Ramos (cell line): Measurements from ENCODE around the gene IGFALS.

Experiments
- in situ Hi-C: fragments of 300-500 bp; cut with MboI; formaldehyde crosslinking; loops from one replicate; pipeline ENCODE4 v1.14.3; 2022; ENCODE audit warnings: low sequenced_read_pairs; ENCODE audit not compliant: unreplicated experiment

Gene IGFALS

GRCh38 chr16:1793578-1794220 is at the start of gene IGFALS:
Gene IGFALS, minus strand, starts transcription at chr16:1793705. Its CDS starts 53 bp downstream, at chr16:1793652.
- in situ Hi-C loops = no loop called here

- in situ Hi-C loops = no loop called here
Measured at GRCh38 chr16:1839554-1839953, 46.0 kb upstream of the IGFALS start.

GRCh38 chr16:1834096-1834495 is 40.6 kb upstream of the IGFALS start:
- in situ Hi-C loops = no loop called here

- in situ Hi-C loops = no loop called here
Measured at GRCh38 chr16:1832838-1833454, 39.4 kb upstream of the IGFALS start.

GRCh38 chr16:1831186-1832075 is 37.9 kb upstream of the IGFALS start:
- in situ Hi-C loops = no loop called here

GRCh38 chr16:1830213-1830612 is 36.7 kb upstream of the IGFALS start:
- in situ Hi-C loops = no loop called here

GRCh38 chr16:1828645-1829410 is 35.3 kb upstream of the IGFALS start:
- in situ Hi-C loops = no loop called here

GRCh38 chr16:1826691-1827573 is 33.4 kb upstream of the IGFALS start, which contains the start of the genes FAHD1 and HAGH:
Gene FAHD1, plus strand, starts transcription at chr16:1827206. Its CDS starts 33 bp downstream, at chr16:1827239.
Gene HAGH, minus strand, starts transcription at chr16:1826825. Its CDS starts 38 bp downstream, at chr16:1826787.
- in situ Hi-C loops = no loop called here

- in situ Hi-C loops = no loop called here
Measured at GRCh38 chr16:1825864-1826690, 32.6 kb upstream of the IGFALS start.

GRCh38 chr16:1825381-1825863 is 31.9 kb upstream of the IGFALS start:
- in situ Hi-C loops = no loop called here

- in situ Hi-C loops = no loop called here
Measured at GRCh38 chr16:1823821-1824220, 30.3 kb upstream of the IGFALS start.

GRCh38 chr16:1822801-1823200 is 29.3 kb upstream of the IGFALS start:
- in situ Hi-C loops = no loop called here

- in situ Hi-C loops = no loop called here
Measured at GRCh38 chr16:1821861-1822611, 28.5 kb upstream of the IGFALS start.

GRCh38 chr16:1820946-1821290 is 27.4 kb upstream of the IGFALS start:
- in situ Hi-C loops = no loop called here

- in situ Hi-C loops = no loop called here
Measured at GRCh38 chr16:1820096-1820945, 26.8 kb upstream of the IGFALS start.

- in situ Hi-C loops = no loop called here
Measured at GRCh38 chr16:1819611-1820010, 26.1 kb upstream of the IGFALS start.
